TTC549 (cell line): ENCODE measurements around the gene NDUFC2.
"Not testable (repeated sequence)": the region's sequence is repeated elsewhere in the genome, so short reads cannot be mapped to it uniquely, and the experiment has no call there.

Source experiments
- FAIRE-seq: peaks from 2 replicates; lab custom pipeline; 2012; peaks lifted over from hg19 to GRCh38; lab: Jason Lieb, UNC

The NDUFC2 gene

GRCh38 chr11:78028423-78028822 is 51.2 kb downstream of the NDUFC2 start:
- FAIRE-seq: not testable (repeated sequence)

- no peak for FAIRE-seq
Measured at GRCh38 chr11:78027759-78028158, 51.9 kb downstream of the NDUFC2 start.

- FAIRE-seq: no peak
Measured at GRCh38 chr11:78025378-78025777, 54.3 kb downstream of the NDUFC2 start.

GRCh38 chr11:78023426-78023825 is 56.2 kb downstream of the NDUFC2 start:
- no peak for FAIRE-seq

- no peak for FAIRE-seq
Measured at GRCh38 chr11:78022397-78023396, 57.0 kb downstream of the NDUFC2 start, which contains the start of gene KCTD14. Gene KCTD14, minus strand, starts transcription at chr11:78023276. Its CDS starts 27 bp downstream, at chr11:78023249.

- FAIRE-seq: no peak
Measured at GRCh38 chr11:78021611-78022010, 58.1 kb downstream of the NDUFC2 start.

- FAIRE-seq: no peak
Measured at GRCh38 chr11:78020246-78020645, 59.4 kb downstream of the NDUFC2 start.

- no peak for FAIRE-seq
Measured at GRCh38 chr11:78019808-78020207, 59.9 kb downstream of the NDUFC2 start.
